ENCODE measurements around the gene ZNRF3.

The ZNRF3 gene

DNA sequence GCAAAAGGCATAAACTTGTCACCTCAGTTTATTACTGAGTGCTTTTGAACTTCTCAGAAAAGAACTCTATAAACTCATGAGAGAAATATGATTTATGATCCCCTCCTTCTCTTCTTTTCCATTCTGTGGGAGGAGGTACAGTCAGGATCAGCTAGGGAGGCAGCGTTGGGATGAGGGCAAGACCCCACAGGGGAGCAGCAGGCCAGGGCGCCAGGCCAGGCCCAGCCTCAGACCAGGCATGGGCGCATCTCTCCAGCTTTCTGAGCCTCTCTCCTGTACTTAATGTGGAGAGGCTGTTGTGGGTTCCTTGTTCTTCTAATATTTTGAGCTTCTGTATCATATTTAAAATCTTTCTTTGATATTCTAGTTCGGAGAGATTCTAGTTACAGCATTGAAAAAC lies 106.5 kb downstream of the ZNRF3 start:
- no peak overlapping the region for H3K4me3 Mint-ChIP-seq
- ATAC-seq (replicated peaks; ENCODE audit: extremely low read depth, poor library complexity, severe bottlenecking) (no peak), DNase-seq (ENCODE audit: low spot score in 2 of 2) (no peak)
- H3K36me3 Mint-ChIP-seq (ENCODE audit: insufficient read depth), result peaks cover 3% of the 10 kb centered on the region
- H3K9me3 Mint-ChIP-seq, result no peaks in the 10 kb centered on the region
- H3K4me1 Mint-ChIP-seq, result no peaks in the 10 kb centered on the region
- no peak overlapping the region for H3K27ac Mint-ChIP-seq (ENCODE audit: low read depth)
- no peaks in the 10 kb centered on the region for H3K27me3 Mint-ChIP-seq

- Mint-ChIP-seq H3K36me3 (ENCODE audit: insufficient read depth) (peaks cover 1% of the 10 kb centered on the region), H3K27ac (ENCODE audit: low read depth) (no peak overlapping the region), H3K27me3 (no peaks in the 10 kb centered on the region), H3K9me3 (no peaks in the 10 kb centered on the region), H3K4me1 (no peaks in the 10 kb centered on the region), H3K4me3 (no peak overlapping the region)
- DNase-seq (ENCODE audit: low spot score in 2 of 2), result no peak
- no peak for ATAC-seq (replicated peaks; ENCODE audit: extremely low read depth, poor library complexity, severe bottlenecking)
Observed at GRCh38 chr22:28992565-28993356, 109.4 kb downstream of the ZNRF3 start.

DNA sequence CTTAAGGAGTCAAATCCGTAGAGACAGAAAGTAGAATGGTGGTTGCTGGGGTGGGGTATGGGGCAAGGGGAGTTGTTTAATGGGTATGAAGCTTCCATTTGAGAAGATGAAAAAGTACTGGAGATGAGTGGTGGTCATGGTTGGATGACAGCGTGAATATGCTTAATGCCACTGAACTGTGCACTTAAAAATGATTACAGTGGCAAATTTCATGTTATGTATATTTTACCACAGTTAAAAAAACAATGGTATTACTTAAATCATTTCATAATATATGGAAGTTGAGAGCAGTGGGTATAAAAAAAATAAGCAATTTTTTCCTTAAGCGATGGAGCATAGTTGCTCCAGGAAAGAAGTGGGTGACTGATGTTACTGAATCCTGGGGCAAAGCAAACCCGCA lies 111.2 kb downstream of the ZNRF3 start:
- Mint-ChIP-seq H3K4me3 (no peak overlapping the region), H3K4me1 (no peaks in the 10 kb centered on the region), H3K27ac (ENCODE audit: low read depth) (no peak overlapping the region), H3K9me3 (no peaks in the 10 kb centered on the region), H3K27me3 (no peaks in the 10 kb centered on the region), H3K36me3 (ENCODE audit: insufficient read depth) (peaks cover 1% of the 10 kb centered on the region)
- no peak for ATAC-seq (replicated peaks; ENCODE audit: extremely low read depth, poor library complexity, severe bottlenecking)
- DNase-seq (ENCODE audit: low spot score in 2 of 2), result no peak

GRCh38 chr22:28995551-28995950 lies 112.2 kb downstream of the ZNRF3 start:
- Mint-ChIP-seq H3K27ac (ENCODE audit: low read depth) (no peak overlapping the region), H3K4me1 (no peaks in the 10 kb centered on the region), H3K36me3 (ENCODE audit: insufficient read depth) (peaks cover 1% of the 10 kb centered on the region), H3K9me3 (no peaks in the 10 kb centered on the region), H3K4me3 (no peak overlapping the region), H3K27me3 (no peaks in the 10 kb centered on the region)
- no peak for DNase-seq (ENCODE audit: low spot score in 2 of 2)
- ATAC-seq (replicated peaks; ENCODE audit: extremely low read depth, poor library complexity, severe bottlenecking), result no peak

DNA sequence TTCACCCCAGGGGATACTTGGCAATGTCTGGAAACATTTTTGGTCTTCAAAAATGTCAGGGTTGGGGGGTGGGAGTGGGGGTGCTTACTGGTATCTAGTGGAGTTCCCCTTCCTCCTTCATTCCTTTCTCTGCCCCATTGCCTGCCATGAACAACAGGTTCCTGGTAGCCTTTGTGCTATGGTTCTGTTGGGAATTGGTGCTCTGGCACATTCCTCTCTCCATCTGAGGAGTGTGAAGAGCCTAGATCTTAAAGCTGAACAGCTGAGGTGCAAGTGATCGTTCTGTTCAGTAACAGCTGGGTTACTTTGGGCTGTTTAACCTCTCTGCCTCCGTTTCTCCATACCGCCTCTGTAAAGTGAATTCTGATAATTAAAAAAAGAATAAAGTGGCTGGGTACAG lies 114.0 kb downstream of the ZNRF3 start:
- Mint-ChIP-seq H3K27ac (ENCODE audit: low read depth) (no peak overlapping the region), H3K4me1 (no peaks in the 10 kb centered on the region), H3K4me3 (no peak overlapping the region), H3K9me3 (no peaks in the 10 kb centered on the region), H3K27me3 (no peaks in the 10 kb centered on the region), H3K36me3 (ENCODE audit: insufficient read depth) (peaks cover 1% of the 10 kb centered on the region)
- no peak for ATAC-seq (replicated peaks; ENCODE audit: extremely low read depth, poor library complexity, severe bottlenecking)
- no peak for DNase-seq (ENCODE audit: low spot score in 2 of 2)

DNA sequence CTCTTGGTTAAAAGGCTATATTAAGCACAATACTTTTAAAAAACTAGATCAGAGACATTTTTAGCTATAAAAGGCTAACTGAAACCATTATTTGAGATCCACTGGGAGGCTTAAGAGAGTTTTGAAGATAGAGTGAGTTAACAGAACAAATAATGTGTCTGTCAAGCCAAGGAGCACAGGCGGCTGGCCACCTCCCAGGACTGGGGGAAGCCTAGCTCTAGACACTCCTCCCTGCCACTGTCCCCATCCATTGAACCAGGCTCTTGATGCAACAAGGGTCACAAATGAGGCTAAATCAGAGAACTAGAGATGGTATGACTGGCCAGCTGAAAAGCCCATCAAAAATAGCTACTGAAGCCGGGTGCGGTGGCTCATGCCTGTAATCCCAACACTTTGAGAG lies 115.3 kb downstream of the ZNRF3 start:
- H3K27me3 Mint-ChIP-seq, result no peaks in the 10 kb centered on the region
- DNase-seq (ENCODE audit: low spot score in 2 of 2) (no peak), ATAC-seq (replicated peaks; ENCODE audit: extremely low read depth, poor library complexity, severe bottlenecking) (no peak)
- no peaks in the 10 kb centered on the region for H3K9me3 Mint-ChIP-seq
- H3K36me3 Mint-ChIP-seq (ENCODE audit: insufficient read depth), result peaks cover 1% of the 10 kb centered on the region
- H3K27ac Mint-ChIP-seq (ENCODE audit: low read depth), result no peak overlapping the region
- no peak overlapping the region for H3K4me3 Mint-ChIP-seq
- no peaks in the 10 kb centered on the region for H3K4me1 Mint-ChIP-seq

DNA sequence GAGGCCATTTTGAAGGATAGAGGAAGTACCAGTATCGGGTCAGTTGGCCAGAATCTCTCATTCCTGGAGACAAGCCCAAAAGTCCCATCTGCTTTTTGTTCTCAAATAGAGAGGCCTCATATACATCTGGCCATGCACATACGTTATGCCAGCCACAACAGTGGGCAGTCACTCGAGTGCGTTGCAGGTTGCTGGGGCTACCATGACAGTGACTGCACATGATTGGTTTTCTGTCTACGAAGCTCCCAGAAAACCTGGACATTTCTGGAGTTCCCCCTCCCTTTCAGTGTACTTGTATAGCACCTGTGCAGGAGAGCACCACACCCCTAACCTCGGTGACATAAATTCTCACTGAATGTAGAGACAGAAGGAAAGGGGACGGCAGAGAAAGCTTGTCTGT lies 116.1 kb downstream of the ZNRF3 start:
- Mint-ChIP-seq H3K4me1 (no peaks in the 10 kb centered on the region), H3K4me3 (no peak overlapping the region), H3K27me3 (no peaks in the 10 kb centered on the region), H3K27ac (ENCODE audit: low read depth) (no peak overlapping the region), H3K36me3 (ENCODE audit: insufficient read depth) (peaks cover under 1% of the 10 kb centered on the region), H3K9me3 (no peaks in the 10 kb centered on the region)
- ATAC-seq (replicated peaks; ENCODE audit: extremely low read depth, poor library complexity, severe bottlenecking) (no peak), DNase-seq (ENCODE audit: low spot score in 2 of 2) (no peak)

- DNase-seq (ENCODE audit: low spot score in 2 of 2), result no peak
- Mint-ChIP-seq H3K9me3 (no peaks in the 10 kb centered on the region), H3K27me3 (no peaks in the 10 kb centered on the region), H3K4me1 (no peaks in the 10 kb centered on the region), H3K36me3 (ENCODE audit: insufficient read depth) (no peaks in the 10 kb centered on the region), H3K27ac (ENCODE audit: low read depth) (no peak overlapping the region), H3K4me3 (no peak overlapping the region)
- no peak for ATAC-seq (replicated peaks; ENCODE audit: extremely low read depth, poor library complexity, severe bottlenecking)
Observed at GRCh38 chr22:28999919-29000556, 116.7 kb downstream of the ZNRF3 start.

- Mint-ChIP-seq H3K27ac (ENCODE audit: low read depth) (no peak overlapping the region), H3K9me3 (no peaks in the 10 kb centered on the region), H3K36me3 (ENCODE audit: insufficient read depth) (no peaks in the 10 kb centered on the region), H3K27me3 (no peaks in the 10 kb centered on the region), H3K4me1 (no peaks in the 10 kb centered on the region), H3K4me3 (no peak overlapping the region)
- ATAC-seq (replicated peaks; ENCODE audit: extremely low read depth, poor library complexity, severe bottlenecking) (no peak), DNase-seq (ENCODE audit: low spot score in 2 of 2) (no peak)
Observed at GRCh38 chr22:29000641-29001040, 117.3 kb downstream of the ZNRF3 start.

DNA sequence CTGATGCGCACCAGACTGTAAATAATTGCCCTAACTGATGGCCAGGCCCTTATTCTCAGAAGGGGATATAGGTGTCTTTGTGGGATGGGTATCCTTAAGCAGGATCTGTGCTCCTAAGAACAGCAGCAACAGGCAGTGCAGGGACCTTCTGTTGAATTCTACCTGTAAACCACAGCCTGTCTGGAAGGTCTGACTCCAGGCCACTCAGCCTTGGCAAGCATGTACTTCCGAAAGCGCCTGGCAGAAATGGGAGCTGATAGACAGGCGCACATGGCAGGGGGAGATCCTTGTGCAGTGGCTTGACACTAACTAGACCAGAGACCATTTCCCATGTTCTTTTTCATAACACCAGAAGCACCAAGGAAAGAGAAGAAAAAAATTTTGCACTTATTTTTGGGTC lies 119.2 kb downstream of the ZNRF3 start:
- Mint-ChIP-seq H3K27me3 (no peaks in the 10 kb centered on the region), H3K36me3 (ENCODE audit: insufficient read depth) (no peaks in the 10 kb centered on the region), H3K4me1 (no peaks in the 10 kb centered on the region), H3K27ac (ENCODE audit: low read depth) (no peak overlapping the region), H3K4me3 (no peak overlapping the region), H3K9me3 (no peaks in the 10 kb centered on the region)
- no peak for DNase-seq (ENCODE audit: low spot score in 2 of 2)
- no peak for ATAC-seq (replicated peaks; ENCODE audit: extremely low read depth, poor library complexity, severe bottlenecking)

DNA sequence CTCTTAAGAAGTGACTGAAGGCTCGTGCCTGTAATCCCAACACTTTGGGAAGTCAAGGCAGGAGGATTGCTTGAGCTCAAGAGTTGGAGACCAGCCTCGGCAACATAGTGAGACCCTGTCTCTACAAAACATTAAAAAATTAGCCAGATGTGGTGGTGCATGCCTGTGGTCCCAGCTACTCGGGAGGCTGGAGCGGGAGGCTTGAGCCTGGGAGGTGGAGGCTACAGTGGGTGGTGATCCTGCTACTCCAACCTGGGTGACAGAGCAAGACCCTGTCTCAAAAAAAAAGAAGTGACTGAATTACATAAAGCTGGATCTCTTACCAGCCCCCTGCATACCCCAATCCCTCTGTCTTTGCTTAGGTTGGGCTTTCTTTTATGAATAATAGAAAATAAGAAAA lies 120.2 kb downstream of the ZNRF3 start:
- Mint-ChIP-seq H3K27me3 (no peaks in the 10 kb centered on the region), H3K9me3 (no peaks in the 10 kb centered on the region), H3K4me1 (no peaks in the 10 kb centered on the region), H3K27ac (ENCODE audit: low read depth) (no peak overlapping the region), H3K4me3 (no peak overlapping the region), H3K36me3 (ENCODE audit: insufficient read depth) (no peaks in the 10 kb centered on the region)
- DNase-seq (ENCODE audit: low spot score in 2 of 2) (no peak), ATAC-seq (replicated peaks; ENCODE audit: extremely low read depth, poor library complexity, severe bottlenecking) (no peak)

DNA sequence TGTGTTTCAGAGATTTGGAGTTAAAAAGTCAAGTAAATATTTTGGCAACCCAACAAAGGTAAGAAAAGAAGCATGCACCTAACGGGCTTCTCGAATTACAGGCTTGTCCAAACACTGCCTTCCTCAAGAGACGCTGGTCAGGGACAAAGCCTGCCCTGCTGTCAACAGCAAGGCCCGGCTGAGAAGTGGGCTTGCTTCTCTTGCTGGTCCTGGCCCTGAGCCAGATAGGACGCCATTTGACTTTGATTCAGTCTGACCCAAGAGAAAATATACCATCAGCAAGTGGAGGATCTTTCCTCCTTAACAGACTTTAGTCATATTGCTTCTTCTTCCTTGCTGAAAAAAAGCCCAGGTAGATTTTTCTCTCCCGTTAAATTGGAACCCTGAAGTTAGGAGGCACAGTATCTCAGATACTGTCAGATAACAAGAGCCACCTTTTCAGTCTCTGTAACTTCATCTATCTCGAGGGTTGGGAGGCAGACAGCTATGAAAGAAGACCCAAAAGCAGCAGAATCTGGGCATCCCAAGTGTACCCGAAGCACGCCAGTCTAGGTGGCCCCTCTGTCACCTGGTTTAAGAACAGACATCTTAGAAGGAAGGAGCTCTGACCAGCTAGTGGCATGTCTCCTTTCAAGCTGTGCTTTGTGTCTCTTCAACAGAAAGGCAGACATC lies 120.7 kb downstream of the ZNRF3 start:
- no peaks in the 10 kb centered on the region for H3K9me3 Mint-ChIP-seq
- H3K27ac Mint-ChIP-seq (ENCODE audit: low read depth), result no peak overlapping the region

More for the DNA sequence above, 120.7 kb downstream of the ZNRF3 start:
- ATAC-seq (replicated peaks; ENCODE audit: extremely low read depth, poor library complexity, severe bottlenecking), result no peak
- H3K4me1 Mint-ChIP-seq, result no peaks in the 10 kb centered on the region
- no peak overlapping the region for H3K4me3 Mint-ChIP-seq
- no peaks in the 10 kb centered on the region for H3K27me3 Mint-ChIP-seq
- H3K36me3 Mint-ChIP-seq (ENCODE audit: insufficient read depth), result no peaks in the 10 kb centered on the region
- no peak for DNase-seq (ENCODE audit: low spot score in 2 of 2)

Data from central memory CD8-positive, alpha-beta T cell (primary cell).